ENCODE measurements around the gene VPS13A.
"Not testable (repeated sequence)": the region's sequence is repeated elsewhere in the genome, so short reads cannot be mapped to it uniquely, and the experiment has no call there.

The VPS13A gene

DNA sequence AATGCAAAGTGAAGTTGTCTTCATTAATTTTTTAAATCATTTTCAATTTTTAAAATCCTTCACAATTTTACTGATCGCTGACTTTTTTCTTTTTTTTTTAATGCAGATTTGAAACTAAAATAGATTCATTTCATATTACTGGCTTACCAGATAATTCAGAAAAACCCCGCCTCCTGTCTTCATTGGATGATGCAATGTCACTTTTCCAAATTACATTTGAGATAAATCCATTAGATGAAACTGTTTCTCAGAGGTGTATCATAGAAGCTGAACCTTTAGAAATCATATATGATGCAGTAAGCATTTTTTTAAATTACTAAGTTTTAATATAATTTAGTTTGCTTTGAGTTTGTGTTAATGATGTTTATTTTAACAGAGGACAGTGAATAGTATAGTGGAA, 60.6 kb downstream of the VPS13A start:
- no peak for DNase-seq (ENCODE audit: low spot score)
- TF ChIP-seq, protein P1, sequence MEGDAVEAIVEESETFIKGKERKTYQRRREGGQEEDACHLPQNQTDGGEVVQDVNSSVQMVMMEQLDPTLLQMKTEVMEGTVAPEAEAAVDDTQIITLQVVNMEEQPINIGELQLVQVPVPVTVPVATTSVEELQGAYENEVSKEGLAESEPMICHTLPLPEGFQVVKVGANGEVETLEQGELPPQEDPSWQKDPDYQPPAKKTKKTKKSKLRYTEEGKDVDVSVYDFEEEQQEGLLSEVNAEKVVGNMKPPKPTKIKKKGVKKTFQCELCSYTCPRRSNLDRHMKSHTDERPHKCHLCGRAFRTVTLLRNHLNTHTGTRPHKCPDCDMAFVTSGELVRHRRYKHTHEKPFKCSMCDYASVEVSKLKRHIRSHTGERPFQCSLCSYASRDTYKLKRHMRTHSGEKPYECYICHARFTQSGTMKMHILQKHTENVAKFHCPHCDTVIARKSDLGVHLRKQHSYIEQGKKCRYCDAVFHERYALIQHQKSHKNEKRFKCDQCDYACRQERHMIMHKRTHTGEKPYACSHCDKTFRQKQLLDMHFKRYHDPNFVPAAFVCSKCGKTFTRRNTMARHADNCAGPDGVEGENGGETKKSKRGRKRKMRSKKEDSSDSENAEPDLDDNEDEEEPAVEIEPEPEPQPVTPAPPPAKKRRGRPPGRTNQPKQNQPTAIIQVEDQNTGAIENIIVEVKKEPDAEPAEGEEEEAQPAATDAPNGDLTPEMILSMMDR (IDR thresholded peaks at IDR 0.05; ENCODE audit: extremely low read depth, insufficient read depth, missing control alignments) = no peak
- in situ Hi-C loops (cut with MboI; ENCODE audit: low pct_unique_long_range_greater_than_20kb, low sequenced_read_pairs, unreplicated experiment) = no loop called here

DNA sequence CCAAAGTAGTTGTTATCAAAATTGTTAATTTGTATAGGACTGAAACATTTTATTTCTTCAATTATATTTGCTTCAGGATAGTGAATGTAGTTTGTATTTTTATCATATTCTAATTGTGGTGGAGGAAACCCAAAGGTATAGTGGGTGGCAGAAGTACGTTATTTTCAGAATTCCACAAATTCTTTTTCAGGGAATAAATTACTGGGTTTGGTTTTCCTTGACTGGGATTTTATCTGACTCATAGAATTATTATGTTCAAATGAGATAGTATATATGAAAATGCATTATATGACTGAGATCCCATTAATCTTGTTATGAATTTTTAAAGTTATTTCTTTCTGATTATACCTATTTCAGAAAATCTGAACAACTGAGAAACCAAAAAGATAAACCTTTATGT, 73.7 kb downstream of the VPS13A start:
- no peak for DNase-seq (ENCODE audit: low spot score)
- TF ChIP-seq, protein P1 (IDR thresholded peaks at IDR 0.05; ENCODE audit: extremely low read depth, insufficient read depth, missing control alignments) = no peak
- in situ Hi-C loops (cut with MboI; ENCODE audit: low pct_unique_long_range_greater_than_20kb, low sequenced_read_pairs, unreplicated experiment) = no loop called here

DNA sequence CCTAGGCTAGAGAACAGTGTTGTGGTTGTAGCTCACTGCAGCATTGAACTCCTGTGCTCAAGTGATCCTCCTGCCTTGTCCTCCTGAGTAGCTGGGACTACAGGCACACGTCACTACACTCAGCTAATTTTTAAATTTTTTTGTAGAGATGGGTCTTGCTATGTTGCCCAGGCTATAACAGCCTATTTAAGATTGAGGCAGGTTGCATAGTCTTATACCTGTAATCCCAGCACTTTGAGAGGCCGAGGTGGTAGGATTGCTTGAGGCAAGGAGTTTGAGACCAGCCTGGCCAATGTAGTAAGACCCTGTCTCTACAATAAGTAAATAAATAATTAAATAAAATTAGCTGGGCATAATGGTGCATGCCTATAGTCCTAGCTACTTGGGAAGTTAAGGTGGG, 79.9 kb downstream of the VPS13A start:
- in situ Hi-C loops (cut with MboI; ENCODE audit: low pct_unique_long_range_greater_than_20kb, low sequenced_read_pairs, unreplicated experiment) = no loop called here
- TF ChIP-seq, protein P1 (IDR thresholded peaks at IDR 0.05; ENCODE audit: extremely low read depth, insufficient read depth, missing control alignments) = no peak
- no peak for DNase-seq (ENCODE audit: low spot score)

DNA sequence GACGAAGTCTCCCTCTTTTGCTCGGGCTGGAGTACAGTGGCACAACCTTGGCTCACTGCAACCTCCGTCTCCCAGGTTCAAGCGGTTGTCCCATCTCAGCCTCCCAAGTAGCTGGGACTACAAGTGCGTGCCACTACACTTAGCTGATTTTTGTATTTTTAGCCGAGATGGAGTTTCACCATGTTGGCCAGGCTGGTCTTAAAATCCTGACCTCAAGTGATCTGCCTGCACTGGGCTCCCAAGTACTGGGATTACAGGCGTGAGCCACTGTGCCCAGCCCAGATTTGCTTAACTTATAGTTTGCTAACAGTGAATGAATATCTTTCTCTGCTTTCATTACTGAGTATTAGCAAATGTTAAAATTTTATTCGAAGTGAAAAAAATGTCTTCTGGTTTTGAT, 84.3 kb downstream of the VPS13A start:
- in situ Hi-C loops (cut with MboI; ENCODE audit: low pct_unique_long_range_greater_than_20kb, low sequenced_read_pairs, unreplicated experiment) = no loop called here
- TF ChIP-seq, protein P1 (IDR thresholded peaks at IDR 0.05; ENCODE audit: extremely low read depth, insufficient read depth, missing control alignments) = no peak
- DNase-seq (ENCODE audit: low spot score) = no peak

DNA sequence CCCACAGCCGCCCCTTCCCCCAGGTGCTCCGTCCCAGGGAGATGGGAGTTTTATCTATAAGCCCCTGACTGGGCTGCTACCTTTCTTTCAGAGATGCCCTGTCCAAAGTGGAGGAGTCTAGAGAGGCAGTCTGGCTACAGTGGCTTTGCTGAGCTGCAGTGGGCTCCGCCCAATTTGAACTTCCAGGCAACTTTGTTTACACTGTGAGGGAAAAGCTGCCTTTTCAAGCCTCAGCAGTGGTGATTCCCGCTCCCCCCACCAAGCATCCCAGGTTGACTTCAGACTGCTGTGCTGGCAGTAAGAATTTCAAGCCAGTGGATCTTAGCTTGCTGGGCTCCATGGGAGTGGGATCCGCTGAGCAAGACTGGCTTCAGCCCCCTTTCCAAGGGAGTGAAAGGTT, 90.4 kb downstream of the VPS13A start:
- DNase-seq (ENCODE audit: low spot score); in situ Hi-C loops (cut with MboI; ENCODE audit: low pct_unique_long_range_greater_than_20kb, low sequenced_read_pairs, unreplicated experiment): not testable (repeated sequence)

DNA sequence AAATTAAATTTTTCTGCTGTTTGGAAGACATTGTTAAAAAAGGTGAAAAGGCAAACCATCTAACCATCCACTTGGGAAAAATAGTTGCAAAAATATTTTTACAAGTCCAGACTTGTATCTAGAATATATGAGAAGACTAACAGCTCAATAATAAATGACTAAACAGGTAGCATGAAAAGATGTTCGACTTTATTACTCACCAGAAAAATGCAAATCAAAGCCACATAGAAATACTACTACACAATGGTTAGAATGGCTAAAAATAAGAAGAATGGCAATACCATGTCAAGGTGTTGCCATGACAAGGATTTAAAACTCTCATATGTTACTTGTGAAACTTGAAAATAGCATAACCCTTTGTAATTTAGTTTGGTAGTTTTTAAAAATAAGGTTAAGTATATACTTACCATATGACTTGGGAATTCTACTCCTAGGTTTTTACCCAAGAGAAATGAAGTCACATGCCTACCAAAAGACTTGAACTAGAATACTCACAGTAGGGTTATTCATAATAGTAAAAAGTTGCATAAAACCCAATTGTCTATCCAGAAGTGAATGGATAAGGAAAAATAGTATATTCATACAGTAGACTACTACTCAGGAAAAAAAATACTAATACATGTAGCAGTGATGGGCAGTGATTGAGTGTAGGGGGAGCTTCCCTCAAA, 93.8 kb downstream of the VPS13A start:
- TF ChIP-seq, protein P1 (IDR thresholded peaks at IDR 0.05; ENCODE audit: extremely low read depth, insufficient read depth, missing control alignments) = no peak
- peak; percentile 17 for DNase-seq (ENCODE audit: low spot score)
- in situ Hi-C loops (cut with MboI; ENCODE audit: low pct_unique_long_range_greater_than_20kb, low sequenced_read_pairs, unreplicated experiment) = no loop called here

DNA sequence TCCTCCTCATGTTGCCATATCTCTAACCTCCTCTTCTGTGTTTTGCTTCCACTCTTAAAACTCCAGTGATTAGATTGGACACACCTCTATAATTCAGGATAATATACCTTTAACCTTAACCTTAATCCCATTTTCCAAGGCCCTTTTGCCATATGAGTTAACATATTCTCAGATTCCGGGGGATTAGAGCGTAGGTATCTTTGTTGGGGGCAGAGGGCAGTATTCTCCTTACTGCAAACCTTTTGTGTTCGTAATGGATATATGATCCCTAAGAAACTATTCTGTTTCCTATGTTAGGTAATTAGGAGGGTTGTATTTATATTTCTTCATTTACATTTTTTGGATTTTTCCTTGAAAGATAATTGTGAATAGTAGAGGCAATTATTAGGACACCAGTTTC, 99.5 kb downstream of the VPS13A start:
- in situ Hi-C loops (cut with MboI; ENCODE audit: low pct_unique_long_range_greater_than_20kb, low sequenced_read_pairs, unreplicated experiment) = no loop called here

More for the DNA sequence above, 99.5 kb downstream of the VPS13A start:
- TF ChIP-seq, protein P1 (IDR thresholded peaks at IDR 0.05; ENCODE audit: extremely low read depth, insufficient read depth, missing control alignments) = no peak
- no peak for DNase-seq (ENCODE audit: low spot score)
